OCI-M1 (cell line): ENCODE measurements around the gene LRRC4C.

ENCODE experiments used
- DNase-seq: peaks from one replicate; lab custom pipeline; 2025; lab: John Stamatoyannopoulos, UW

The LRRC4C gene

DNA sequence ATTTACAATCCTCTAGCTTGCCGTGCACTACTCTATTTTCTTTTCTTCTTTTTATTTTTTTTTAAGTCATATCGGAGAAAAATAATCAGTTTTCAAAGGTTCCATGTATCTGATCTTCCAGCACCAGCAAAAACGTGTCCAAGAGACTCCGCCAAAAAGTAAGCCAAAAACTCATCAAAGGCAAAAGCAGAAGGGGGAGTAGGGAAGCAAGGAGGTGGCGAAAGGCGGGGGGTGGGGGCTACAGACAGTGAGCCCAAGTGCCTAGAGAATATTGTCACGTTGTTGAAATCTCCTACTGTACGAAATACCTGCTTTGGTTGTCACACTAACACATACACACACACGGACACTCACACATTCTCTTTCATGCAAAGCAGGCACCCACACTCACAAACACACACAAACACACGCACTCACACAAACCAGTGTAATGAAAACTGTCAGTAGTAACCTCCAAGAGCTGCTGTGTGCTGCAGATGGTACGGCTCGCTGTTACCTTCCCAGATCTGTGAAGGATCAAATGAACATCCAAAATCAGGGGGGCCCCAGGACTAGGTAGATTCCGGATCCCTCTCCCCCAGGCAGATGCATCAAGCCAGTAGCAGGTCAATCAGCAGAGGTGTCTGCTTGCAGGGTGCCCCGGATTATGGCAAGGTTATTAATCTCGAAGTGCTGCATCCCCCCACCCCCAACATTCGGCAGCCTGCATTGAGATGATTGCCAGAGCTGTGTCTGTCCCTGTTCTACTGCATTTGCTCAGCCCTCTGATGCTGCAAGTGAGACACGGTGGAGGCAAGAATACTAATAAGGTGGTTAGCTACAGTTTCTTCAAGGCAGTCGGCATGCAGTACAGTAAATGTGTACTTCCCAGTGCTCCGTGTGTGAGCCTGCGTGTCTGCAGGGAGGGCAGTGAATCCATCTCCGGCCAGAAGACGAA lies at the start of gene LRRC4C:
LRRC4C (minus strand) TSS at position 188 of the 937 bp plus-strand sequence.
- DNase-seq, result no peak

DNA sequence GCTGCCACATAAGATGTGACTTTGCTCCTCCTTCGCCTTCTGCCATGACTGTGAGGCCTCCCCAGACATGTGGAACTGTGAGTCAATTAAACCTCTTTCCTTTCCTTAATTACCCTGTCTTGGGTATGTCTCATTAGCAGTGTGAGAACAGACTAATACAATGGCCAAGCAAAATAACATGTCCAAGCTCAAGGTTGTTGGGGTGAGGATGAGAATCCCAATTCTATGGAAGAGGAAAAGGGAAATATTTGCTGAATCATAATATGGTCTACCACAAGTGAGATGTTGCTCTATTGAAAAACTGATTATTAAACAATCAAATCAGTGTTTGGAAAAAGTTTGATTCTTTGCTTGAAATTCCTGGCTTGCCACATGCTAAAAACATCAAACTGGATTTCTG lies 48.7 kb upstream of the LRRC4C start:
- DNase-seq, result no peak

DNA sequence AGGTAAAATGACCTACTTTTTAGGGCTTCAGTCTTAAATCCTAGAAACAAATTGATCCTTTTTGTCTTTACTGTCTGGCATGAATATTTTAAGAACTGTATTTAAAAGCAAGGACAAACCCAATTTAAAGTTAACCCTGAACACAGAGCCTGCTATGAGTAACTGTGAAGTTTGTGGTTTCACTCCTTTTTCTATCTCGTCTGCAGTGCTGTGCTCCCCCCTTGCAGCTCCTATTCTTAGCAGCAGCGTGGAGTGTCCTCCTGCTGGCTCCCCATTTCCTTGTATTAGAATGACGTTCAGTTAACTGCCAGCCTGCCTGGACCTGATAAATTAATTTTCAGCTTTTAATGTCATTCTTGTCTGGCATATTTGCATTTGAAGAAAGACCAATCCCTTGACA lies 40.0 kb upstream of the LRRC4C start:
- DNase-seq, result peak; percentile 10

DNA sequence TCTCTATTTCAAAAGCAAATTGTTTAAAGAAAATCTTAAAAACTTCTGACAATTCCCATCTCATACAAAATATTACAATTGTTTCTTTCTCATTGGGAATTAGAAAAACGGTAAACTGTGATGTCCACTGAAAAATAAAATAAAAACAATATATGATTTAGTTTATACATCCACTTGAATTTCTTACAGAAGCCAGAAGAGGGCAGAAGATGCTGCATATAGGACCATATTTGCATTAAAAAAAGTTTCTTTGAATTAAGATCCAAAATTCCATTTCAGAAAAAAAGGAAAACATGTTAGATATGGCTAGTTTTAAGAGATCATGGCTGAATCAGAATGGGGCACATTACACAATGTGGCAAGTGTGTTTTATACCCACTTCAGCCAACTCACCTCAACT lies 39.3 kb upstream of the LRRC4C start:
- peak; percentile 36 for DNase-seq

DNA sequence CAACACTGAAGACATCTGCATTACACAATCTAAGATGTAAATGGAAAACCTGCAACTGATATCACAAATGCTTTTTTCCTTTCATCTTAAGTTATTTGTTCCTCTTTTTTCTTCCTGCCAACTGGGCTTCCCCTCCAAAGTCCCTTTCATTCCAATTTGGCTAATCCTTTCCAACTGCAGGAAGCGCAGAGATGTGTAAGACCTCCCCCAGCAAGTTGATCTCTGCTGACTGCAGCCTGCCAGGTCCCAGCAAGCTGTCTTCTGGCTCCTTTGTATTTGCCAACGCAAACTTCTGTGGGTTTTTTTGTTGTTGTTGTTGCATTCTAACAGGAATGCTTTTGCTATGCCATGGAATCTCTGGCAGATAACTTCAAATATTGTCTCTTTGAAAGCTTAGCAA lies 38.5 kb upstream of the LRRC4C start:
- peak; percentile 5 for DNase-seq

DNA sequence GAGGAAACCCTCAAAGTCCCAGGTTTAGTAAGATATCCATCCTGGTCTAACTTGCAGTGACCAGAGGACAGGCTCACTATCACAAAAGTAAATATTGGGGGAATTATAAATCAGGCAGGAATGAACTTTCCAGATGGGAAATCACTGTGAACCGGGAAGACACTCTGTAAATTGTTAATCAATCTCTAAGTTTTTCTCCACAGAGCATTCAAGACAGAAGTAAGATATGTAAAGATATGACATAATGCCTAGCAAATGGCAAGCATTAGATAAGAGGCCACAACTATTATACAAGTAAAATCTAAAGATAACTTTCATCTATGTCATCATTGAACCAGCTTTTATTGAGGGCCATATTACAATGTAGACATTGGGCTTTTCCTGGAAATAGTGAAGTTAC lies 35.3 kb upstream of the LRRC4C start:
- DNase-seq, result peak; percentile 35

DNA sequence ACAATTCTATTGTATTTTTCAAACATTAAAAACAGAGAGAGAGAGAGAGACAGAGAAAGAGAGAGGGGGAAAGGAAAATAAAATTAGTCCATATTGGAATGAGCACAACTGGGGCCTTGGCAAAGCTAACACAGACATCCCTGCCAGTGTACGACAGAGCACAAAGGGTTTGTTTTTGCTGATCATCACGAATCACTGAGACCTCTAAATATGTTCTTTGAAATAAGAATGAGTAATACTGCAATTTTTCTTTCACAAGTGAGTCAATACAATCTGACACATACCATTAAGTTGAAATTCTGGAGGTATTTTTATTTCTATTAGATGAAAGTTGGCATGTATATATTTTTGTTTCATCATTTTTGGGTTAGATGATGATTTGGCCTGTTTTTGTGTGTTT lies 27.0 kb upstream of the LRRC4C start:
- DNase-seq, result no peak

DNA sequence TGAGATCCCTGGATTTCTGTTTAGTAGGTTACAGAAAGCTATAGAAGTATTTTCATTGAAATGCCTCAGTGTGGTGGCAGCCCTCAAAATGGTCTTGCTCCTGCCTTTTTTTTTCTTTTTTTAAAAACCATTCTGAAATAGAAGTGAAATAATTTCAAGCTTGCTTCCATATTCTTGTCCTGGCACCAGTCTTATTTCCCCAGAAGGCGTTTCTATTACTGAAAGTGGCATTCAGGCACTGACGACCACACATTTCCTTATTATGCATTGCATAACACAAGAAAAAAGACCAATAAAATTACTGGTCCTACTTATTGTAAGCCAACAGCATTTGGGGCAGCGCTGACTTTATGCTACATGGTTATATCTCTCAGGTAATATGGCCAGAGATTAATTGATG lies 24.5 kb upstream of the LRRC4C start:
- no peak for DNase-seq

DNA sequence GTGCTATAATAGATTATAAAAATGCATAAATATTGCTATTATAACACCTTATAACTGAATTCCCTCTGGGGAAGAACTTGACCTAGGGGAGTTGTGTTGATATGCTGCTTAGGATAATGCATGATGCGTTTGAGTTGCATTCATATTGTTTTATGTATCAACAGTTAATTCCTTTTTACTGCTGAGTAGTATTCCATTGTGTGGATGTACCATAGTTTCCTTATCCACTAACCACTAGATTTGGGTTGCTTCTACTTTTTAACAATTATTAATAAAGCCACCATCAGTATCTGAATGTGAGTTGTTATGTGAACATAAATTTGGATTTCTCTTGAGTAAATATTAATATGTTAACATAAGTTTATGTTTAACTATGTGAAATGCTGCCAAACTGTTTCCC lies 19.7 kb upstream of the LRRC4C start:
- DNase-seq, result no peak

DNA sequence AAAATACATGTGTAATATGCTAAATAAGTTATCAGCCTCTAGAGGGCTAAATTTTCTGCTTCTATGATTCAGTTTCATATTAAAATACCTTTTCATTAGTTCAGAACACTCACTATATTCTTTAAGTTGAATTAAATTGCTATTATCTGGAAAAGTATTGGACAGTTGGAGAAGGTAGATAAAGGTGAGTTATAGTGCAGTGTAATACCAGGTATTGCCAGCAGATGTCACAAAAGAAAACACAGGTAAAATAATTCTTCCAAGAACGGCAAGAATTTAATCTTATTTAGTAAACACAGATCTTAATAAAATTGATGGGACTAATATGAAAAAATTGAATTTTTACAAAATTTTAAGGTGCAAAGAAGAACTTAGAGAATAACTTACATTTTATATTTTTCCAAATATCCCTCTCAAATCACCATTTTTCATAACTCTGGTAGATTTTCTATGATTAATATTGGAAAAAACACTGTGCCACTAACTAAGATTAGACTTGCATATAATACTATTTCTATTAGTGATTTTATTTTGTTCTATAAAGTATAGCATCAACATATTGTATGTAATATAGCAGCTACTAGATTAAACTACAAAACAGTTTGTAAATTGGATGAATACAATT lies 1.7 kb upstream of the LRRC4C start:
- peak; percentile 33 for DNase-seq

DNA sequence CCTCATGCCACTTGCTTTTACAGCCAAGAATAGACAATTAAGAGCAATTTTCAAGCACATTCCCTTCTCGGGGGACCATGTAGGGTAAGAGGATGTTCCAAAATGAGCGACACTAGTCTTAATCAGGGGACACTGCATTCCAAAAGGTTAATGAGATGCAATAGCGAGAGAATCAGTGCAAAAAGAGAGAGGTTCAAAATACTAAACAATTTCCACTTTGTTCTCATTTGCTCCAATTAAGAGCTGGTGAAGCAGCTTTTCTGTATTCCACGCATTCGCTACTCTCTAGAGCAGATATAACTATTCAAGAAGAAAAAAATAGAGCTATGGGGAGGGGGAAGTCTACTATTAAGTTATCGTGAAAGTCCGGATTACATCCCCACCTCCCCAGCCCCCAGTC lies 811 bp downstream of the LRRC4C start:
- DNase-seq, result no peak

DNA sequence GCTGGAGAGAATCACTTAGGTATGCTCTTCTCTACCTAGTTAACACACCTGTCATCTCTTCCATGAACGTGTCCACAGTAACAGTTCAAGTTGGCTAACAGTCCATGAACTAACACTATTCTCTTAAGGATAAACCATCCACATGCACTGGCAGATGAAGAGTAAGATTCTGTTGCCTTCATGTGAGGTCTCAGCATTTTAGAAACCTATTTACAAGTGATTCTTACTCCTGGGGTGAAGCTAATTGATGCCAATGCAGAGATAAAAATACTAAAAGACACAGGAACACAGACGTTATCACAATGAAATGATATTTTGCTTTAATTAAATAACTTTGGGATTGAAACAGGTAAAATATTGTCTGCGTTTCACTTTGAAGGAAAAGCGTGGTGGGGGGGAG lies 1.3 kb downstream of the LRRC4C start:
- DNase-seq, result no peak

DNA sequence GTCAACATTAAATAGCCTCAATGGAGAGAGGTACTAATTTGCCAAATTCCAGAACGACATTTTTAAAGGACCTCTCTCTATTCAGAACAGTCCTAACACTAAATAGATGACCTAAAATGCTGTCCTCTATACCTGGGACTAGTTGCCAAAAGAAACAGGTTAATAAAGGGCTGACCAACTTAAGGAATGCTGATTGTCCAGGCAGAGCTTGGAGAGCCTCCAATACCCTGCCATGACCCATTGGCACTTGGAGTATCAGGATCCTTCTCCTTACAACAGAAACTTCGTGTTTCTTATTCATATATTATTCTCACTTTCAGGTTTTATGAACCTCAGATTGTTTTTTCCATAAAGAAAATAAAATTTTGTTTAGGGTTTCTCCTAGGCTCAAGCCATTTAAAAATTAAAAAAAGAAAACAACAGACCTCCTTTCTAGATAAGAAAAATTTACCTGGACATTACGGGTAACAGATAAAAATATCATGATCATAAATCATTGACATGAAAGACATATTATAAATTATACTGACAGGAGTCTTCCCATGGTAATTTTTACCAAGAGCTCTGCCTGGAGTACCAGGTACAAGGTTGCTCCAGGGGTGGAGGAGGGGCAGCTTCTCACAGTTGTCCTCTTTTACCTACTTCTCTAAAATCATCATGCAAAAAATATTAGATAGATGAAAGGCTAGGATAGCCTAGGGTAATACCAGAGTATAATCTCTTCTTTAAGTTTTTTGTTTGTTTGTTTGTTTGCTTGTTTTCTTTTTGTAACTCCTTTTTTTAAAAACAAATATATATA lies 2.0 kb downstream of the LRRC4C start:
- DNase-seq, result no peak

DNA sequence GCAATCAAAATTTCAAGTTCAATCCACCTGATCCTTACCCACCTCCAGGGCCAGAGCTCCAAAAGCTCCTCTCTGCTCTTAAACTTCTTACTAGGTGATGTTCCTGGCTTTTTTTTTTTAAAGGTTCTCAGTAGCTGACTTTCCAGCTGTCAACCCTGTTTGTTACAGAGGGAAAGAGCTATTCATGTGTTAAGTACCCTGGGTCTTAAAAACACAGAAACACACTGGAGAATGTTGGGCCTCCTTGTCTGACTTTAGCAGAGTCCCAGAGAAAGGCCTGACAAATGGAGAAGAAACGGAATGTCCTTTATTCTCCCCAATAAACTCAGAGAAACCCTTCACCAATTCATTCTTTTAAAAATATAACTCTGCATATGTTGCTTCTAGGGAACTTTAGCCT lies 3.2 kb downstream of the LRRC4C start:
- DNase-seq, result no peak

DNA sequence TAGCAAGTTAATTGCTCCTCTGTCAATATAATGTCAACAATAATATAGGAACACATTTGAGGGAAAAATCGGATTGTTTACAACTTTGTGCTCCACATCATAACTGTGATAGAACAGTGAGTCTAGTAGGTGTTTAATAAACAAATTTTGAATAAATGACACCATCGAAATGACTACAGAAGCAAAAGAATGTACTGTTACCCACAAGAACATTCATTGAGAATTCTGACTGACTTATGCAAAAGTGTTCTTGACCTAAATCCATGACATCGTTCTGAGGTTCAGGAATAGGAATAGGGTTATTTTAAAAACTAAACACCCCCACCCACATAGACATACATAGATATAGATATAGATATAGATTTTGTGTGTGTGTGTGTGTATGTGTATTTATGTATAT lies 8.4 kb downstream of the LRRC4C start:
- no peak for DNase-seq

DNA sequence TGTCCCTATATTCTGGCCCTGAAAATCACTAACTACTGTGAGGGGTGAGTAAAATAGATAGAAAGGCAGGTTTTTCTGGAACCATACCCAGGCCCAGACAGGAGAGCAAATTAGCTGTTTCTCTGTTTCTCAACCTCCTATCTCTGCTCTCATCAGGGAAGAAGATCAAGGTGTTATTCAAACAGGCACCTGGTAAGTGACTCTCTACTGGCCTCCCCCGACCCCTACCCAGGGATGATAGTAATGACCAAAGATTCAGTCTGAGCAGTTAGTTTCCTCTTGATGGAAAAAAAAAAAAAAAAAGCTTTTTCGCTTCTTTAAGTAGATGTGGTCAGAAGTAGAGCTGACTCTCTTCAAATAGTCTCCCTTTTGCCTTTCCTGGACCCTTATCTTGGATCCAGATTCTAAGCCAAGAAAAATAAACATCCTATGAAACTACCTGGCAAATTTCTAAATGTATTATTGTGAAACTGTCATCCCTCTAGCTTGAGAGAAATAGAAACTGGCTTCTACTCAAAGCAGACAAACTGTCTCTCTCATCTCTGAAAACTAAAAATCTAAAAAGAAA lies 9.9 kb downstream of the LRRC4C start:
- DNase-seq, result no peak

DNA sequence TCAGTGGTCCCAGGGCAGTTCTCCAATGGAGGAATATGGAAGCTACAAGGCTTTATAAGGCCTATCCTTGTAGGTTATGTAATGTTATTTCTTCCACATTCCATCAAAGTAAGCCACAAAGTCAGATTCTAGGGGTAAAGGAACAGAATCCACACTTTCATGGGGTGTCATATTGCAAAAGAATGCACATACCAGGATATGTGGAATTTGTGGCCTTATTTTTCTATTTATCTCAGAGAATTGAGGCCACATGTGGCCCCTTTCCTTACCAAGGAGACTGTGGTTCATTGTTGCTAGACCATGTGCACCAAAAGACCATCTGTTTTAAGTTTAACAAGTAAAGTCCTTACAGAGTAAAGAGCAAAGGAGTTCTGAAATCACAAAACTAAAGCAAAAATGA lies 12.9 kb downstream of the LRRC4C start:
- no peak for DNase-seq

DNA sequence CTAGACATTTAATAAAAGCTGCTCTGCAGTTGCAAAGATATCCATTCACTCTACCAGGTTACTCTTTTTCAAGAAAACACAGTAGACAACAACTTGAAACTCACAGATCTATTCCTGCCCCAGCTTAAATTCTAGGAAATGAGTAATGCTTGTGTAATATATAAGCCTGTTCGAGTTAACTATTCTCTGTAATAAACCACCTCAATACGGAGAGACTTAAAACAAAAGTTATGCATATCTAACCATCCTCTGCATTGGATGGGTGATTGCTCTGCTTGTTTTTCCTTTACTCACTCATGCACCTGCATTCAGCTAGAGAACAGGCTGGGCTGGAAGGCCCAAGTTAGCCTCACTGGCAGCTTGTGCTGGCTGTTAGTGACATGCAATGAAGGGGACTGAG lies 13.3 kb downstream of the LRRC4C start:
- no peak for DNase-seq

DNA sequence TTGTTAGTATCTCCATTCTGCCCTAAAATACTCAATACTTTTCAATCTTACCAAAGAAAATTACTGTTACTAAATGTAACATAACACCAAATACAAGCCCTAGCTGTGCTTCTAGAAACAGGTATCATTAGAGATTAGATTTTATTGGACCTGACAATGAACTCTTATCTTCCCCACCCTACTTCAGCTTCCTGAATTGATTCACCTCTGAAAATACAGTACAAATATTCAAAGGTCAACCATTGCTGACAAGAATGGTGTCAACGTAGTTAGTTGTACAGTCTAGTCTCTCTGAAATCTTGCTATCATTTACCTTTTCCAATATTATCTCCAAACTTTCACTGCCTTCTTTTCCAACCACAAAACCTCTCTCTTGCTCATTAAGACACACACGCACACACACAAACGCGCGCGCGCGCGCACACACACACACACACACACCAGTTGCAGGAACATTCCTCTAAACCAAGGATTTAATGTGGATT lies 22.4 kb downstream of the LRRC4C start:
- DNase-seq, result no peak

DNA sequence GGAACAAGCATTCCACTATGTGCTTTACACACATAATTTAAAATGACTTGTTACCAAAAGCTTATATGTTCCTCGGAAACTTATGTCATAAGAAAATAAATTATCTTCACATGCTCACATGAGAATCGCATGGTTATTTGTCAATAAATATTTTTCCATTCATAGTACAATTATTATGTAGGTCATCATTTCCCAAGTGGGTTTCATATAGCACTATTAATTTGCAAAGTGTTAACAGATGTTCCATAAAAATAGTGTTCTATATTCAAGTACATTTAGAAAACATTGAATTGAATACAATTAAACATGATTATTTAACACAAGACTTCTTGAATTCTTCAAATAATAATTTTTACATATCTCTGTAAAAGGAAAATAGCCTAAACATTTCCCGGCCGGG lies 23.9 kb downstream of the LRRC4C start:
- no peak for DNase-seq

DNA sequence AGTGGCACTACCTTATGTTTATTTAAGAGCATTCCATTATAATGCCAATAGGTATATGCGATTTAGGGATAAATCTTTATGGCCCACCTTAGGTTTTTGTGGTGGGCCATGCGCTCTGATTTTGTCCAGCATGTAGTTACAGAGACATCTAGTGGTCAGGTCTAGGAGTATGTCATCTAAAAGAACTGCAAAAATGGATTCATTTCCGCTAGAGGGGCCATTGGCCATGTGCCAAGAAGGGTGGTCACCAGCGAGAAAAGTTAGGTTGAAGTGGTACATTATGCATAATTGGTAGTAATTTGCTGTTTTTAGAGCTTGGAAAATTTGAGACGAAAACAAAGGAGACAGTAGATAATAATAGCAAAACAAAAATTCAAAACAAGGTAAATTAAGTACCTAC lies 27.7 kb downstream of the LRRC4C start:
- peak; percentile 19 for DNase-seq

DNA sequence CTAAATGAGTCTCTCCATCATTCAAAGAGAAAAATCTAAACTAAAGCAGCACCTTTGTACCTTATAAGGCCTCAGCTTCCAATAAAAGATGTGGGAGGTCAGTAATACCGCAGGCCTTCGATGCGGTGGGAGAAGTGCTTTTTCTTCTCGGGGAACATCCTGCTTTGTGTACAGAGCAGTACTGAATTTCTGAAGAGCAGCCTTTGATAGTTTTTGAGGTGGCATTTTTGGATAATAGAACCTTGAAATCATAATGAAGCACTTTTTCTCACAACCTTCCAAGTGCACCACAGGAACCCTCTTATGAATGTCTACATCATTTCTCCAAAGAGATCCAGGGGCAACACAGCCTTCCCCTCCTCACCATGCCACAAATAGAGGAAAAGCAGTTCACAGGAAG lies 39.6 kb downstream of the LRRC4C start:
- no peak for DNase-seq
